ENCODE data around the gene EXOC3L2. TPM values are rescaled to one million over a fixed set of nuclear protein-coding genes. Genes with fewer than 3 reads are reported as not detected.
A peak's percentile ranks its signal among the peaks of the same experiment; 100 is the strongest.

The EXOC3L2 gene
- polyA plus RNA-seq, 3 donors: not detected

GRCh38 chr19:45164577-45165335 is 80.5 kb downstream of the EXOC3L2 start:
- Mint-ChIP-seq H3K4me1 (peaks cover 19% of the 10 kb centered on the region), H3K4me3 (peak overlapping the region in 1 of 2 donors; percentile 39), H3K9me3 (no peaks in the 10 kb centered on the region), H3K27ac (no peak overlapping the region), H3K27me3 (ENCODE audit: low read depth in 3 of 3) (peaks cover 8 to 28% (median 19%) of the 10 kb centered on the region in 3 donors), H3K36me3 (peaks cover 0 to 3% of the 10 kb centered on the region in 2 donors)
- no peaks in the 10 kb centered on the region for H3K79me2 ChIP-seq (ENCODE audit: insufficient read depth, low read length)
- H3K36me3 ChIP-seq (replicated peaks in 1 of 2; ENCODE audit: control insufficient read depth in 1 of 2, insufficient read depth in 2 of 2, low read length in 2 of 2): no peaks in the 10 kb centered on the region
- intact Hi-C loops (cut with micrococcal nuclease): no loop called here
- H3K9me3 ChIP-seq (replicated peaks in 1 of 2; ENCODE audit: control insufficient read depth in 1 of 2, insufficient read depth in 1 of 2, low read length in 2 of 2): no peaks in the 10 kb centered on the region
- peak overlapping the region in 1 of 2 donors; percentile 12 for H3K27ac ChIP-seq (ENCODE audit: low read depth in 1 of 2, low read length in 2 of 2)
- H3K4me2 ChIP-seq (replicated peaks; ENCODE audit: extremely low read depth, low read length, poor library complexity, severe bottlenecking): peak overlapping the region; percentile 15
- DNase-seq: peak; percentile 57 to 83 (median 66)
- no peak overlapping the region for H3K4me3 ChIP-seq (replicated peaks in 1 of 3; ENCODE audit: low read depth in 2 of 3, low read length in 3 of 3)
- 27% methylated on average over 26 of the region's 27 CpGs for WGBS (ENCODE audit: insufficient coverage)
- peak overlapping the region; percentile 8 for H3K9ac ChIP-seq (ENCODE audit: insufficient read depth, low read length, poor library complexity, severe bottlenecking)
- H2AFZ ChIP-seq (ENCODE audit: insufficient read depth, low read depth, low read length, poor library complexity, severe bottlenecking): no peak overlapping the region
- no peaks in the 10 kb centered on the region for H4K20me1 ChIP-seq (ENCODE audit: insufficient read depth, low read length)
- no peaks in the 10 kb centered on the region for H3K27me3 ChIP-seq (ENCODE audit: control insufficient read depth in 2 of 2, insufficient read depth in 2 of 2, low read length in 2 of 2)
- peaks cover 9 to 14% of the 10 kb centered on the region in 2 donors for H3K4me1 ChIP-seq (ENCODE audit: control insufficient read depth in 1 of 2, insufficient read depth in 2 of 2, low read length in 2 of 2)
- TF ChIP-seq CTCF (IDR thresholded peaks at IDR 0.05): no peak

- Histone ChIP-seq H3K36me3 (replicated peaks in 1 of 2; ENCODE audit: control insufficient read depth in 1 of 2, insufficient read depth in 2 of 2, low read length in 2 of 2) (no peaks in the 10 kb centered on the region), H3K79me2 (ENCODE audit: insufficient read depth, low read length) (no peaks in the 10 kb centered on the region), H4K20me1 (ENCODE audit: insufficient read depth, low read length) (no peaks in the 10 kb centered on the region), H3K27me3 (ENCODE audit: control insufficient read depth in 2 of 2, insufficient read depth in 2 of 2, low read length in 2 of 2) (peaks cover 0 to 4% of the 10 kb centered on the region in 2 donors), H3K4me2 (replicated peaks; ENCODE audit: extremely low read depth, low read length, poor library complexity, severe bottlenecking) (no peak overlapping the region), H3K4me1 (ENCODE audit: control insufficient read depth in 1 of 2, insufficient read depth in 2 of 2, low read length in 2 of 2) (peaks cover 9 to 14% of the 10 kb centered on the region in 2 donors), H3K27ac (ENCODE audit: low read depth in 1 of 2, low read length in 2 of 2) (peak overlapping the region in 1 of 2 donors; percentile 12), H2AFZ (ENCODE audit: insufficient read depth, low read depth, low read length, poor library complexity, severe bottlenecking) (no peak overlapping the region), H3K9me3 (replicated peaks in 1 of 2; ENCODE audit: control insufficient read depth in 1 of 2, insufficient read depth in 1 of 2, low read length in 2 of 2) (no peaks in the 10 kb centered on the region), H3K4me3 (replicated peaks in 1 of 3; ENCODE audit: low read depth in 2 of 3, low read length in 3 of 3) (no peak overlapping the region), H3K9ac (ENCODE audit: insufficient read depth, low read length, poor library complexity, severe bottlenecking) (no peak overlapping the region)
- DNase-seq: no peak
- H3K9me3 Mint-ChIP-seq: no peaks in the 10 kb centered on the region
- peak overlapping the region in 4 of 7 donors; percentile 21 to 69 (median 42) for H3K27ac Mint-ChIP-seq
- peak overlapping the region in 1 of 2 donors; percentile 48 for H3K4me3 Mint-ChIP-seq
- H3K36me3 Mint-ChIP-seq: peaks cover 0 to 3% of the 10 kb centered on the region in 2 donors
- H3K4me1 Mint-ChIP-seq: peaks cover 19% of the 10 kb centered on the region
- H3K27me3 Mint-ChIP-seq (ENCODE audit: low read depth in 3 of 3): peaks cover 13 to 37% (median 25%) of the 10 kb centered on the region in 3 donors
- intact Hi-C loops (cut with micrococcal nuclease): no loop called here
- TF ChIP-seq CTCF (IDR thresholded peaks at IDR 0.05): no peak
- 56% methylated on average over 10 of the region's 15 CpGs for WGBS (ENCODE audit: insufficient coverage)
These were observed 81.3 kb downstream of the EXOC3L2 start for GRCh38 chr19:45163751-45164460.

Data from CD14-positive monocyte (primary cell).